ENCODE results near the gene VSTM5. TPM values are rescaled to one million over a fixed set of nuclear protein-coding genes. Genes with fewer than 3 reads are reported as not detected.
"Not testable (repeated sequence)": the region's sequence is repeated elsewhere in the genome, so short reads cannot be mapped to it uniquely, and the experiment has no call there.

Gene VSTM5
- total RNA-seq, 3 donors from 2014 or later (not counting 1 experiment from before 2014, with no cell fraction given), result not detected

DNA sequence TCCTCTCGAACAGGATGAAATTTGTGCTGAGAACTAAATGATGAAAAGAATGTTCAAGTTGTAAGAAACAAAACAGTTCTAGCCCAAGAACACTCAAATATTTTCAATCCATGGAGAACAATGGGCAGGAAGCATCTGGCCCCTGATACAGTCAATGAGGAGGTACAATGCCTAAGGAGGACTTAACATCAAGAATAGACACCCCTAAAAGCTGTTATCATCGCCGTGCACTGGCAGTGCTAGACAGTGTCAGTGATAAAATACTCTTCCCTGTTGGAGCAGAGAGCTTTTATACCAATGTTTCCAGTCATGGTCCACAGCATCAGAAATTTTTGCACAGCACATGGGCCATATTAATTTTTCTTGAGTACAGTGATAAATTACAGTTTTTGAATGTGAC is 20.2 kb upstream of the VSTM5 start:
- H3K36me3 ChIP-seq (ENCODE audit: control insufficient read depth, insufficient read depth, low read length), result no peaks in the 10 kb centered on the region
- H3K4me1 ChIP-seq (ENCODE audit: control insufficient read depth, insufficient read depth, low read length), result no peaks in the 10 kb centered on the region
- WGBS (ENCODE audit: insufficient coverage), result 54% methylated on average over 3 of the region's 3 CpGs
- H3K9me3 ChIP-seq (ENCODE audit: control insufficient read depth, insufficient read depth, low read length), result no peaks in the 10 kb centered on the region
- ATAC-seq (no peak), DNase-seq (no peak)
- TF ChIP-seq, protein P1, sequence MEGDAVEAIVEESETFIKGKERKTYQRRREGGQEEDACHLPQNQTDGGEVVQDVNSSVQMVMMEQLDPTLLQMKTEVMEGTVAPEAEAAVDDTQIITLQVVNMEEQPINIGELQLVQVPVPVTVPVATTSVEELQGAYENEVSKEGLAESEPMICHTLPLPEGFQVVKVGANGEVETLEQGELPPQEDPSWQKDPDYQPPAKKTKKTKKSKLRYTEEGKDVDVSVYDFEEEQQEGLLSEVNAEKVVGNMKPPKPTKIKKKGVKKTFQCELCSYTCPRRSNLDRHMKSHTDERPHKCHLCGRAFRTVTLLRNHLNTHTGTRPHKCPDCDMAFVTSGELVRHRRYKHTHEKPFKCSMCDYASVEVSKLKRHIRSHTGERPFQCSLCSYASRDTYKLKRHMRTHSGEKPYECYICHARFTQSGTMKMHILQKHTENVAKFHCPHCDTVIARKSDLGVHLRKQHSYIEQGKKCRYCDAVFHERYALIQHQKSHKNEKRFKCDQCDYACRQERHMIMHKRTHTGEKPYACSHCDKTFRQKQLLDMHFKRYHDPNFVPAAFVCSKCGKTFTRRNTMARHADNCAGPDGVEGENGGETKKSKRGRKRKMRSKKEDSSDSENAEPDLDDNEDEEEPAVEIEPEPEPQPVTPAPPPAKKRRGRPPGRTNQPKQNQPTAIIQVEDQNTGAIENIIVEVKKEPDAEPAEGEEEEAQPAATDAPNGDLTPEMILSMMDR (IDR thresholded peaks at IDR 0.05), result no peak
- Mint-ChIP-seq H3K36me3 (no peaks in the 10 kb centered on the region), H3K27me3 (ENCODE audit: low read depth in 2 of 2) (peaks cover 4 to 16% of the 10 kb centered on the region in 2 donors), H3K4me3 (no peak overlapping the region), H3K4me1 (no peaks in the 10 kb centered on the region), H3K9me3 (no peaks in the 10 kb centered on the region), H3K27ac (no peak overlapping the region)
- intact Hi-C loops (cut with micrococcal nuclease), result no loop called here
- no peaks in the 10 kb centered on the region for H3K27me3 ChIP-seq (ENCODE audit: control insufficient read depth, insufficient read depth, low read length)
- H3K4me3 ChIP-seq (ENCODE audit: low read length), result no peak overlapping the region
- no peak overlapping the region for H3K27ac ChIP-seq (ENCODE audit: low read length)

DNA sequence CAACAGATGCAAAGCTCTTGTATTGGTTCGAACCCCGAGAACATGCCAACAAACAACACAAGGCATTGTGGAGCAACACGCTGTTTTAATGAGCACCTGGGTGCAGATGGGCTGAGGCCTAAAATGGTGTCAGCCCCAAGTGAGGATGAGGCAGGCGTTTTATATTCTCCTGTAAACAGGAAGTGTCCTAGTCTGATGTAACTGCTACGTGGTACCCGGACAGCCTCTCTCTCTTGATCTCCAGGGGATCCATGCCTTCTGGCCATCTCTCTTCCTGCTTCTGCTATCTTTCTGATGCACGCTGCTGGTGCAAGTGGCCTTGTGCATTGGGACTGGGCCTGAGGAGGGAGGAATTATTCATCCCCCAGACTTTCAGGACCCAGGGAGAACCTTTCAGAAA is 19.4 kb upstream of the VSTM5 start:
- Histone ChIP-seq H3K4me3 (ENCODE audit: low read length) (no peak overlapping the region), H3K4me1 (ENCODE audit: control insufficient read depth, insufficient read depth, low read length) (no peaks in the 10 kb centered on the region), H3K27ac (ENCODE audit: low read length) (no peak overlapping the region), H3K9me3 (ENCODE audit: control insufficient read depth, insufficient read depth, low read length) (no peaks in the 10 kb centered on the region), H3K27me3 (ENCODE audit: control insufficient read depth, insufficient read depth, low read length) (no peaks in the 10 kb centered on the region), H3K36me3 (ENCODE audit: control insufficient read depth, insufficient read depth, low read length) (no peaks in the 10 kb centered on the region)
- DNase-seq (no peak), ATAC-seq (no peak)
- Mint-ChIP-seq H3K36me3 (no peaks in the 10 kb centered on the region), H3K4me3 (no peak overlapping the region), H3K4me1 (no peaks in the 10 kb centered on the region), H3K27me3 (ENCODE audit: low read depth in 2 of 2) (peaks cover 4 to 16% of the 10 kb centered on the region in 2 donors), H3K27ac (no peak overlapping the region), H3K9me3 (no peaks in the 10 kb centered on the region)
- 78% methylated on average over 6 of the region's 7 CpGs for WGBS (ENCODE audit: insufficient coverage)
- intact Hi-C loops (cut with micrococcal nuclease), result no loop called here
- TF ChIP-seq, protein P1 (IDR thresholded peaks at IDR 0.05), result no peak

DNA sequence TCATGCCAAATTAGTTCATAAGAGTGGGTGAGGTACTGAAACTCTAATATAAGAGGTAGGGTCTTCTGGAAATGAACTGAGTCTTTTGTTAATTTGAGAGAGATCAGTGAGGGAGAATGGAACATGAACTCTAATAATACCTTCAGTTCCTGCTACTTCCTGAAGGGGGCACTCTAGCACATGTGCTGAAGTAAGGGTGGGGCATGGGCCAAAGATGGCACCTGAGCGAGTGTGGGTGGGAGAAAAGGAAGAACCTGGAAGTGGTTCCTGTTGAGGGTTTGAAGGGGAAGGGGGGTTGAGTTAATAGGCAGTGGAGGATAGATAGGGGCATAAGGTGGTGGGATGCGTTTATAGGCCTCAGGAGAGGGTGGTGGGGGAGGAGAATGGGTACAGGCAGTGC is 18.0 kb upstream of the VSTM5 start:
- intact Hi-C loops (cut with micrococcal nuclease); ATAC-seq: not testable (repeated sequence)
- H3K27me3 Mint-ChIP-seq (ENCODE audit: low read depth in 2 of 2), result peaks cover 4 to 16% of the 10 kb centered on the region in 2 donors

DNA sequence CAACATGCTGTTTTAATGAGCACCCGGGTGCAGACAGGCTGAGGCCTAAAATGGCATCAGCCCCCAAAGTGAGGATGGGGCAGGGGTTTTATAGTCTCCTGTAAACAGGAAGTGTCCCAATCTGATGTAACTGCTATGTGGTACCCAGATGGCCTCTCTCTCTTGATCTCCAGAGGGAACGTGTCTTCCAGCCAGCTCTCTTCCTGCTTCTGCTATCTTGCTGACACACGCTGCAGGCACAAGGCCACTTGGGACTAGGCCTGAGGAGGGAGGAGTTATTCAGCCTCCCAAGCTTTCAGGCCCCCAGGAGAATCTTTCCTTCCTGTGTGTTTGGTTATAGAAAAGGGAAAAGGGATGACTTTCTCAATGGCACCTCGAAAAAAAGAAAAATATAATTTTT is 11.4 kb upstream of the VSTM5 start:
- WGBS (ENCODE audit: insufficient coverage), result 60% methylated on average over 4 of the region's 4 CpGs
- Mint-ChIP-seq H3K9me3 (no peaks in the 10 kb centered on the region), H3K36me3 (no peaks in the 10 kb centered on the region), H3K4me3 (no peak overlapping the region), H3K27me3 (ENCODE audit: low read depth in 2 of 2) (peaks cover 0 to 12% of the 10 kb centered on the region in 2 donors), H3K4me1 (no peaks in the 10 kb centered on the region), H3K27ac (no peak overlapping the region)
- Histone ChIP-seq H3K36me3 (ENCODE audit: control insufficient read depth, insufficient read depth, low read length) (no peaks in the 10 kb centered on the region), H3K27ac (ENCODE audit: low read length) (no peak overlapping the region), H3K4me3 (ENCODE audit: low read length) (no peak overlapping the region), H3K27me3 (ENCODE audit: control insufficient read depth, insufficient read depth, low read length) (no peaks in the 10 kb centered on the region), H3K4me1 (ENCODE audit: control insufficient read depth, insufficient read depth, low read length) (no peaks in the 10 kb centered on the region), H3K9me3 (ENCODE audit: control insufficient read depth, insufficient read depth, low read length) (no peaks in the 10 kb centered on the region)
- TF ChIP-seq, protein P1 (IDR thresholded peaks at IDR 0.05), result no peak
- intact Hi-C loops (cut with micrococcal nuclease), result no loop called here
- no peak for ATAC-seq
- no peak for DNase-seq

More for the DNA sequence above, 18.0 kb upstream of the VSTM5 start:
- H3K36me3 ChIP-seq (ENCODE audit: control insufficient read depth, insufficient read depth, low read length); H3K4me3 ChIP-seq (ENCODE audit: low read length); H3K36me3 Mint-ChIP-seq; H3K27ac ChIP-seq (ENCODE audit: low read length); H3K4me3 Mint-ChIP-seq; H3K9me3 ChIP-seq (ENCODE audit: control insufficient read depth, insufficient read depth, low read length); H3K9me3 Mint-ChIP-seq; H3K27ac Mint-ChIP-seq; H3K27me3 ChIP-seq (ENCODE audit: control insufficient read depth, insufficient read depth, low read length); H3K4me1 ChIP-seq (ENCODE audit: control insufficient read depth, insufficient read depth, low read length); DNase-seq; H3K4me1 Mint-ChIP-seq: not testable (repeated sequence)
- 77% methylated on average over 2 of the region's 2 CpGs for WGBS (ENCODE audit: insufficient coverage)
